DOHH2 (cell line): ENCODE data around the gene ANGPT4.

Experiments used
- H3F3A ChIP-seq: fragments of 200-600 bp; sonication (generic), shearing (Covaris generic); 2 replicates; pipeline ENCODE4 v1.6.0; 2016; ENCODE audit warnings: antibody characterized with exemption, mild to moderate bottlenecking; ENCODE audit not compliant: control insufficient read depth, insufficient read depth
- H3K27ac ChIP-seq: fragments of 200-600 bp; sonication (generic); 2 replicates; pipeline ENCODE4 v1.5.1; 2014; ENCODE audit warnings: low read depth, mild to moderate bottlenecking, low read length, moderate library complexity
- H3K27me3 ChIP-seq: fragments of 200-600 bp; sonication (generic); 2 replicates; pipeline ENCODE4 v1.6.1; 2014; ENCODE audit warnings: mild to moderate bottlenecking, low read length, mixed read lengths; ENCODE audit not compliant: control insufficient read depth
- H3K36me3 ChIP-seq: fragments of 200-600 bp; sonication (generic); 2 replicates; pipeline ENCODE4 v1.6.1; 2014; ENCODE audit warnings: mild to moderate bottlenecking, low read length, moderate library complexity, mixed read lengths; ENCODE audit not compliant: control insufficient read depth
- H3K4me1 ChIP-seq: fragments of 200-600 bp; sonication (generic); 2 replicates; pipeline ENCODE4 v1.6.1; 2014; ENCODE audit warnings: mild to moderate bottlenecking, low read length, mixed read lengths; ENCODE audit not compliant: control insufficient read depth
- H3K4me2 ChIP-seq: fragments of 200-600 bp; sonication (generic); 2 replicates; pipeline ENCODE4 v1.6.0; 2014; ENCODE audit warnings: mild to moderate bottlenecking, low read length, moderate library complexity
- H3K4me3 ChIP-seq: fragments of 200-600 bp; sonication (generic); 2 replicates; pipeline ENCODE4 v1.5.1; 2014; ENCODE audit warnings: mild to moderate bottlenecking, low read length, mixed read lengths
- H3K79me2 ChIP-seq: fragments of 200-600 bp; sonication (generic); 2 replicates; pipeline ENCODE4 v1.6.1; 2014; ENCODE audit warnings: mild to moderate bottlenecking, low read length, mixed read lengths; ENCODE audit not compliant: control insufficient read depth
- H3K9me2 ChIP-seq: fragments of 200-600 bp; sonication (generic); replicated peaks from 2 replicates; pipeline ENCODE4 v1.6.1; 2014; ENCODE audit warnings: mild to moderate bottlenecking, low read length, mixed read lengths; ENCODE audit not compliant: control insufficient read depth
- H3K9me3 ChIP-seq: fragments of 200-600 bp; sonication (generic); 2 replicates; pipeline ENCODE4 v1.6.1; 2014; ENCODE audit warnings: antibody characterized with exemption, low read length, mixed read lengths; ENCODE audit not compliant: control insufficient read depth, insufficient read depth
- H4K20me1 ChIP-seq: fragments of 200-600 bp; sonication (generic); 2 replicates; pipeline ENCODE4 v1.6.0; 2014; ENCODE audit warnings: low read depth, mild to moderate bottlenecking, antibody characterized with exemption, low read length, moderate library complexity; ENCODE audit not compliant: control insufficient read depth, insufficient read depth
- EZH2phosphoT487 ChIP-seq: fragments of 200-600 bp; sonication (generic); IDR thresholded peaks from 2 replicates; pipeline ENCODE4 v1.6.1; 2017; ENCODE audit warnings: borderline replicate concordance, mild to moderate bottlenecking, antibody characterized with exemption, low read length, moderate library complexity, mixed read lengths
- TF ChIP-seq, protein P1 (sequence below): fragments of 200-600 bp; sonication (generic); IDR thresholded peaks from one replicate; pipeline ENCODE4 v1.5.1; 2014; ENCODE audit warnings: antibody characterized with exemption, mild to moderate bottlenecking, low read depth, low read length; ENCODE audit not compliant: poor library complexity, severe bottlenecking

The ANGPT4 gene

GRCh38 chr20:846894-847278 lies 69.2 kb downstream of the ANGPT4 start:
- H3K4me1 ChIP-seq, result peaks cover 56% of the 10 kb centered on the region
- peaks cover 22% of the 10 kb centered on the region for H3K36me3 ChIP-seq
- H3K27me3 ChIP-seq, result no peaks in the 10 kb centered on the region
- H3K79me2 ChIP-seq, result peaks cover 52% of the 10 kb centered on the region
- H3K27ac ChIP-seq, result peak overlapping the region; percentile 90
- H3K9me2 ChIP-seq, result no peaks in the 10 kb centered on the region
- H3K4me3 ChIP-seq, result peak overlapping the region; percentile 87
- H3F3A ChIP-seq, result peaks cover 10% of the 10 kb centered on the region
- peak overlapping the region; percentile 100 for H3K4me2 ChIP-seq
- no peaks in the 10 kb centered on the region for H3K9me3 ChIP-seq
- no peak for TF ChIP-seq EZH2phosphoT487
- TF ChIP-seq, protein P1, sequence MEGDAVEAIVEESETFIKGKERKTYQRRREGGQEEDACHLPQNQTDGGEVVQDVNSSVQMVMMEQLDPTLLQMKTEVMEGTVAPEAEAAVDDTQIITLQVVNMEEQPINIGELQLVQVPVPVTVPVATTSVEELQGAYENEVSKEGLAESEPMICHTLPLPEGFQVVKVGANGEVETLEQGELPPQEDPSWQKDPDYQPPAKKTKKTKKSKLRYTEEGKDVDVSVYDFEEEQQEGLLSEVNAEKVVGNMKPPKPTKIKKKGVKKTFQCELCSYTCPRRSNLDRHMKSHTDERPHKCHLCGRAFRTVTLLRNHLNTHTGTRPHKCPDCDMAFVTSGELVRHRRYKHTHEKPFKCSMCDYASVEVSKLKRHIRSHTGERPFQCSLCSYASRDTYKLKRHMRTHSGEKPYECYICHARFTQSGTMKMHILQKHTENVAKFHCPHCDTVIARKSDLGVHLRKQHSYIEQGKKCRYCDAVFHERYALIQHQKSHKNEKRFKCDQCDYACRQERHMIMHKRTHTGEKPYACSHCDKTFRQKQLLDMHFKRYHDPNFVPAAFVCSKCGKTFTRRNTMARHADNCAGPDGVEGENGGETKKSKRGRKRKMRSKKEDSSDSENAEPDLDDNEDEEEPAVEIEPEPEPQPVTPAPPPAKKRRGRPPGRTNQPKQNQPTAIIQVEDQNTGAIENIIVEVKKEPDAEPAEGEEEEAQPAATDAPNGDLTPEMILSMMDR, result no peak
- no peaks in the 10 kb centered on the region for H4K20me1 ChIP-seq

- Histone ChIP-seq H4K20me1 (no peaks in the 10 kb centered on the region), H3F3A (peaks cover 10% of the 10 kb centered on the region), H3K4me2 (peak overlapping the region; percentile 100), H3K4me1 (peaks cover 62% of the 10 kb centered on the region), H3K9me2 (no peaks in the 10 kb centered on the region), H3K36me3 (peaks cover 22% of the 10 kb centered on the region), H3K27ac (peak overlapping the region; percentile 90), H3K9me3 (no peaks in the 10 kb centered on the region), H3K79me2 (peaks cover 52% of the 10 kb centered on the region), H3K27me3 (peaks cover 5% of the 10 kb centered on the region; the same call in 1 of the 2 replicates), H3K4me3 (peak overlapping the region; percentile 87)
- TF ChIP-seq, protein P1, result no peak
- TF ChIP-seq EZH2phosphoT487, result no peak
Measured at GRCh38 chr20:845941-846893, 69.9 kb downstream of the ANGPT4 start.

- peak overlapping the region; percentile 100 for H3K4me2 ChIP-seq
- peaks cover 5% of the 10 kb centered on the region; the same call in 1 of the 2 replicates for H3K27me3 ChIP-seq
- H3K9me2 ChIP-seq, result no peaks in the 10 kb centered on the region
- peaks cover 22% of the 10 kb centered on the region for H3K36me3 ChIP-seq
- H3K79me2 ChIP-seq, result peaks cover 56% of the 10 kb centered on the region
- no peak for TF ChIP-seq EZH2phosphoT487
- TF ChIP-seq, protein P1, result no peak
- H3K27ac ChIP-seq, result peak overlapping the region; percentile 90
- no peaks in the 10 kb centered on the region for H3K9me3 ChIP-seq
- H3K4me1 ChIP-seq, result peaks cover 63% of the 10 kb centered on the region
- peaks cover 3% of the 10 kb centered on the region; the same call in 1 of the 2 replicates for H4K20me1 ChIP-seq
- H3K4me3 ChIP-seq, result peak overlapping the region; percentile 87
- H3F3A ChIP-seq, result peaks cover 10% of the 10 kb centered on the region
Measured at GRCh38 chr20:845226-845868, 70.8 kb downstream of the ANGPT4 start.
